Putamen (tissue), 1 donor: Measurements from ENCODE around the gene ART4.
A peak's percentile ranks its signal among the peaks of the same experiment; 100 is the strongest.

Source experiments
- DNase-seq: peaks from one replicate; pipeline ENCODE4 v3.0.0-alpha.2; 2016; ENCODE audit warnings: low spot score

Gene ART4

DNA sequence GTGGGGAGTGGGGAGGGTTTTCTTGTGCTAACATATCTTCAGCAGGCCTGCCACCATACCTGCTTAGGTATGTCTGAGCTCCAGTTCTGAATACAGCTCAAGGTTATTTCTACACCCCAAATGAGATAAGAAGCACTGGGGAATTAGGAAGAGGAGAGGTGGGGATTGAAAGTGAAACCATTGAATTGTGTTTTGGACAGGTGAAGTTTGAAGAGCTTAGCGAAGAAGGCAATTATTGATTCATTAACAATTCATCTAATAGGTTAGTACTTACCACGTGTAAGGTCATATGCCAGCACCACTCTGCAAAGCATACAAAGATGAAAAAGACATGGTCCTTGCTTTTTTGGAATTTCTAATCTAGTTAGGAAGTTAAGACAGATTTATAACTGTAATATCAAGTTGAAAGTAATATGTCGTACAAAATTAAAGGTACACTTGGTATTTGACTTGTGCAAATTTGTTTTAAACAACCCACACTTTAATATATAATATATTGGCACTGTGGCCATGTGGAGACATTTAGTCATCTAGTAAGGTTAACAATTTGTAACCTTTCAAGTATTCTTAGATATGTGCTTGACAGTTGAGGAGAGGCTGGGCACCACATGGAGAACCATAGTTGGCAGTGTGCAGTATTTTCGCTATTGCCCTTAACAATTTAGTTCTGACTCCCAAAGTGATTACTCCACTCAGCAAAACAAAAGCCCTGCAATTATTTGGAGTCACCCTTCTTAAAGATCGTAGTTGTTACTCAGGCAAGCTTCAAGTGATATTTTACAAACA lies 33.0 kb downstream of the ART4 start:
- DNase-seq, result no peak

DNA sequence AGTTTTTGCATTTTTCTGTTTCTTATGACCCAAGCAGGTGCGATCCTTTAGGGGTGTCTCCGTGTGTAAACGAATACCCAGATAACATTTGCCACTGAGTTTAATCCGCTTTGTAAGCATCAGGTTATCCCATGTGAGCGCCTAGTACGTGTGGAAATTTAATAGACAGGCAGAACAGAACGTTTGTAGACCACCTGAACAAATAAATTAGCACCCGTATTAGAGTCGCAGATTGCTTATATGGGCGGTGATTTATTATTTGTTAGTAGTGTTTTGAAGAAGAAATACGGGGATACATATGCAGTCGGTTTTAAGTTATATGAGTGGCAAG lies 39.5 kb downstream of the ART4 start:
- DNase-seq, result no peak

DNA sequence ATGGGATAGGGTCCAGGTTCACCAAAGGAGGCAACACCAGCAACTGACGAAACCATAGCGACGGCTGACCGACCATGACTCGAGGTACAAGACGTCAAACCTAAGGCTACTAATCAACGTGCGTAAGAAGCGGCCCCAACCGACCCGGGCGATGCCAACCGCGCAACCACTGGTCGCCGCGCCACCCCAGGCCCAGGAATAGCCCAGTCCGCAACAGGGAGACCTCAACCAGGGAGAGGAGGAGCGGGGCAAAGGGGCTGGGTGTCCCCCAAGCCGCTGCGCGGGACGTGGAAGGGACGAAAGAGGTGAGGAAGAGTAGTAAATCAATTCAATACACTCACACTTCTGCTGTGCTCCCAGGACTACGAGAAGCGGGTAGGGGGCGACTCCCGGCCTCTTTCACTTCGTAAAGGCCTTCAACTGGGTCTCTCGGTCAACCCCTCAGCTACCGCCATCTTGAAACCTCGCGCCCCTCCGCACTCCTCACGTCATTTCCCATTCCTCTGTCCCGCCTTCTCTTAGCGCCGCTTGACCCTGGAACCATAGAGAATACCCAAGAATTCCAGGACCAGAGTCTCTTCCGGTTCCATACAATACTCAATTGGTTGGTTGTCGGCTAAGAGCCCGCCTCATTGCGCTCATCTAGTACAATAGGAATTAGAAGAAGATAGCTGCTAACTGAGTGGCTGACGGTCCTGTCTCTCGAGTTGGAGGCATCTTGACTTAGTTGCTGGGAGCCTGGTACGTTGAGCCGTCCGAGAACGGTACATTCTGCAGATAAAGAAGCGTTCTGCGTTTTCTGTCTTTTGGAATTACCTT lies 40.1 kb downstream of the ART4 start, which contains the start of the genes C12orf60 and WBP11:
C12orf60 (plus strand) TSS at position 660 of the 819 bp plus-strand sequence. CDS start 19,266 bp downstream, outside the sequence.
WBP11 (minus strand) TSS at position 468 of the 819 bp plus-strand sequence. CDS start 2,095 bp downstream, outside the sequence.
- peak; percentile 99 for DNase-seq

DNA sequence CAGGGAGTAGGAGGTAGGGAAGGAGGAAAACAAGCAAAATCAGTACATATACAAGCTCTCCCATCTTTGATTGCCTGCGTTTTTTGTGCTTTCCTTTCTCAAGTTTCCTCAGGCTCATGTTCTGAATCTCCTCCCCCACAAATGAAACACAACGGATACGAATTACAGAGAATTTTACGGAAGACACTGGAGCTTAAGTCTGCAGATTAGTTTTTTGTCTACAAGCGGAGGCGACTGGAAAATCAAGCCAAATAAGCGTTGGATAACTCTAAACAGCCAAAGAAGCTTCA lies 40.7 kb downstream of the ART4 start:
- peak; percentile 11 for DNase-seq

DNA sequence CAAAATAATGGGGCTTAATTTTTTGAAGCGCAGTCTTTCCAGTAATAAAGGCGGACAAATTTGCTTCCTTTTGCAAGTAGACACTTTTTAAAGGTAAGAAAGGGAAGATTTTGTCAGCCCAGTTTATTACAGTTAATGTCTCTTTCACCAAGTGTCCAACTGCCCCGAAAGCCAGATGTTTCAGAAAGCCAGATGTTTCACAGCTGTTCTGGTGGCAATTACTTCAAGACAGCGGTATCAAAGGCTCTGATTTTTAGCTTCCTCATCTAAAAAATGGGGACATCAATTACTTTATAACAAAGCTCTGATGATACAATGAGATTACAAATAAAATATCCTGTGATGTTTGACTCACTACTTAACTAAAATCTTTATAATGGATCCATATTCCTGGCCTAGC lies 41.1 kb downstream of the ART4 start:
- no peak for DNase-seq

DNA sequence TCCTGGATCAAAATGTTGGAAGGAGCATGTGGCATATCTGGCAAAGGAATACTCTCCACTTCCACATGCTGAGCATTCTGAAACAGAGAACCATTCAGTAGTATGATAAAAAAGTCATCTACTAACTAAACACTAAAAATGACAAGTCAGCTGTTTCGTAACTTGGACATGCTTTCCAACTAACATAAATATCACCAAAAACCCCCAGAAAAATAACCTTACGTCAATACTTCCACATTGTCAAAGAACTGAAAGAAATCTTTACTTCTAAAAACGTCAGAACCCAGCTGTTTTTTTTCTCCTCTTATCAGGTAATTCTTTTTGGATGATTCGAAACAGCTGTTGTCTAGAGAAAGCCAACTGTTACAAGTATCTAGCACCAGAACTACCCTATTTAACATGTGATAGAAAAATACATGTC lies 48.3 kb downstream of the ART4 start:
- no peak for DNase-seq

DNA sequence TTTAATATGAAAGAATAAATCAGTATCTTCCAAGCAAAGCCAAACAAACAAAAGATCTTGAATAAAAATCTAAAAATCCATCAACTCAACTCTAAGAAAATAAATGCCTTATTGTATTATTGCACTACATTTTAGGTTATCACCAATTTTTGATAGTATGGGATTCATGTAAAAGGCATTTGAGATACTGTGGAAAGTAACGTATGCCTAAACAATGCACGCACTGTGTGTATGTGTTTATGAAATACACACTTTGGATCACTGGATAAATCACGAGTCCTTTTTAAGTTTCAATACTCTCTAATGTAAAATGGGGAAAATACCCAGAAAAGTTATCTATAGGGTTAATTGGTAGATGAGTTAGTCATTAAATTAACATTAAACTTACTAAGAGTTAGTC lies 57.8 kb downstream of the ART4 start:
- no peak for DNase-seq

DNA sequence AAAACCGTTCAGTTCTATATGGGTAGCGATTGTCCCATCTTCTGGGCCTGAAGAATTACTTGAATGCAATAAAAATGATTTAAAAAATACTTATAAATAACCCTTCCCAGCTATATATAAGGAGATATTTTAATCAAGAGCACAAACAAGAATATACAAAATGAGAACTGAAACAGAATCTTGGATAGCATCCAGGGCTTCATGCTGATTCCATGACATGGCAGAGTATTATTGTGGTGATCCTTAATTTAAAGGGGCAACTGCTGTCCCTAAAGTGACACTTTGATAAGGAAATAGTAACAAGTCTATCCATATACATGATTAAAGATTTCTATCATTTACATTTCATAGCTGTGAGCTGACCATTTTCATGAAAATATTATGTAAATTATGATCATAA lies 58.9 kb downstream of the ART4 start:
- DNase-seq, result no peak

DNA sequence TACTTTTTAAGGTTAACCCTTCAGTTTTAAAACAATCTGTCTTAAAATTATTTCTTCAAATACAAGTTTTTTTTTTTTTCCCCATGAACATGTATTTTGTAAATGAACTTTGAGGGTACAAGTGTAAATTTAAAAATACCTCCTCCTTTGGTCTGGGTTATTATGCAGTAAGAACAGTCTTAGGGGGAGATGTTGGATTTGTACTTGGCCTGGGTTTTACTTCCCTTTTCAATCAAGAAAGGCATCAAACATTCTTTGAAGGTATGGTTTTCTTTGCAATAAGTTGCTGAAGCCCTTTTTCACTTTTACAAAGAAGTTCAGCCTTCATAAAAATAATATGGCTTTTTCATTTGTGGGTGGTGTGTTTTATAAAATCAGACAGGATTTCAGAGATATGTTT lies 60.6 kb downstream of the ART4 start:
- DNase-seq, result no peak

DNA sequence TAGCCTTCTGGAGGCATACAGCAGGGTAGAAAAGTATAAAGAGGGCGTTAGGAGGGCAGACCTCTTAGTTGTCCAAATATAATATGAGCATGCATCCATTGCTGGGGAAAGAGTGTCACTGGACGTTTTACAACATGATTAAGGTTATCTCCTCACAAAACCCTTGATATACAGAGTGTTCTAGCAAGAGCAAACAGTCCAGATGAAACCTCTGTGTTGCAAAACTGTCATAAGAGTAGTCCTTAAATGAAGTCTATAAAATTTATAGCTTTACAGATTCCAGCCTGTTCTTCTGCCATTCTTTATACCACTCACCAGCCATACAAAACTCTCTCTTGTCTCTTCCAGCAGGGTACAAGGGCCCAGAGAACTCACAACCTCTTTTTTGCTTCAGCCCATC lies 61.8 kb downstream of the ART4 start:
- DNase-seq, result no peak

DNA sequence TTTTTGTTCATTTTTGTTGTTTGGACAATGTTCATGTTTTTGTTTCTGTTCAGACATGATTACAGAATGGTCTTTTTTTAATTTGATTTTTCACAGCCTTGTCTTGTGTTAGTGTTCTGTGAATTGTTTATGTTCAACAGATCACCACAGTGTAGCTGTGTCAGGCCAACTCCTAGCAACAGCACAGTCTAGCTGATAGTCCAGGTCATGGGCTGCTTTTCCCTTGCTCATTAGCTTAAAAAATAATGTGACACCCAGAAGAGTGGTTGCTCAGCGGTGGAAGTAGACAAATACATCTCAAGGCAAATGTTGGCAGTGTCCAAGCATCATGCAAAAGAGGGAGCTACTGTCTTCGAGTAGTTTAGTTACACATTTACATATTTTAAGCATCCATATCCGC lies 62.5 kb downstream of the ART4 start:
- no peak for DNase-seq

DNA sequence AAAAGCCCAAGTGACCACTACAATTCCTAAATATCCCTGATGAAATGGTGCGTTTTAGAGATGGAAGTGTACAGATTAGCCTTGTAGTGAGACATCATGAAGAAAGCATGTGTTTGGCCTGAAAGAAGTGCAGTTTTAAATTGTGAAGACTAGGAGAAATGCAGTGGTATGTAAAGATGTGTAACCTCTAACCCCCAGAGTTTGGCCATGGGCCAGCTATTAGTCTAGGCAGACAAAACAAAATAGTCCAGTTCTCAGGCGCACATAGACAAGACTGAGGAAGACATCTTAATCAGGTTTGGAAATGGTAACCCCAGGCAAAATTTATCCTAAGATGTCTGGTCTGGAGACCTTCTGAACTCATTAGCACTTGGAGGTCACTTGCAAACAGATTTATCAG lies 63.5 kb downstream of the ART4 start:
- DNase-seq, result no peak

DNA sequence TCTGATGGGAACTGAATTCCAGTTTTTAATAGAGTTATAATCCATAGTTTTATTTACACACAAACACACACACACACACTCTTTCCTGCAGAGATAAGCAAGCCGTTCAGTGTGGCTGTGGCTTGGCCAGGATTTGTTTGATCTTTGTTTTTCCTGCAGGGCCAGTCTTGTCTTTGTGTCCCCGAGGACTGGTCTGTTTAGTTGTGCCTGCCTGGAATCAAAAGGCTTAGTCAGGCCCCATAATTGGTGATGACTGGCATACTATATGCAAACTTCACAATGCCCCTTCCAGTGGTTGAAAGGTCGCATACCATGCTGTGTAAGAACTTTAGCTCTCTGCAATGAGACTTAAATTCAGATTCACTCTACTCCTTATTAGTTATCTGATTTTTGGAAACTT lies 66.1 kb downstream of the ART4 start:
- DNase-seq, result no peak

DNA sequence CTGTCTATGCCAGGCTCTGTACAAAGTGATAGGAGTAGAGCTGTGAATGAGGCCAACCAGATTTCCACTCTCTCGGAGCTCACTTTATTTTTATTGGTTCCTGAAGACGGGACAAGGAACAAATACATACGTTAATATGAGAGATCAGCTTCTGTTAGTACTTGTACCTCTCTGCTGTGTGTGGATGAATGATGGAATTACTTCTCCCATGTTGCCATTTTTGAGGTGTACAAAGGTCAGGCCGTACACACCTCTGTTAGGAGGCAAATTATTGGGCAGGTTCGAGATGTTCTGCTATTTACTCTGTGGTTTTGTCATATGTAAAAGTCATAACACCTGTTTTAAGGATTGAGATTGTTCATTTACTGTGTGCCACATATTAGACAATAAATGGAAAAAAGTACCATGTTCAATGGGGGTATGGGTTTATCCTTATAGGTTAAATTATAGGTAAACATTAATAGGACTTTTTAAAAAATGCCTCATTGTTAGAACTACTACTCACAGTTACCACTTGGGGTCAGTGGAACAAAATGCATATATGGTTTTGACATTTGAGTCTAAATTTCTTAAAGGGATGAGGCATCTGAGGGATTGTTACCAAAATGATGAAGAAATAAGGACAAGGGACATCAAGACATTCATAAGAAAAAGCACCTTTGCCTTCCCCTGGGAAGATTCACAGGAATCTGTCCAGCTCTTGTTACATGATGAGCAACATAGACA lies 66.9 kb downstream of the ART4 start:
- no peak for DNase-seq

DNA sequence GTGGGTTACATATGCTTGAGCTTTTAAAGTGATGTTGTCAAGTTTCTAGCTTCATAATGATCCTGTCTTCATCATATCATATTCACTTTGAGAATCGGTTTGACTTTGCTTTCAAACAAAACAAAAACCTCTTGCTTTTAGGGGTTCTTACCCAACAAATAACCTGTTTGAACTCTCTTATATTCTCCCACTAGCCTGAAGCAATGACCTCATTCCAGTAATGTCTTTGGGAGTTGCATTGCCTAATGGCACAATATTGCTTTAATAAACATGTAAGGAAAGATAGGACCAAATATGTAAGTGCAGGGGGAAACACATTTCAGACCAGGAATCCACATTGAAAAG lies 67.7 kb downstream of the ART4 start:
- no peak for DNase-seq
